ENCODE measurements around the gene WDHD1.
"Not testable (repeated sequence)": the region's sequence is repeated elsewhere in the genome, so short reads cannot be mapped to it uniquely, and the experiment has no call there.

WDHD1 gene

GRCh38 chr14:55015006-55015405 lies 11.9 kb downstream of the WDHD1 start:
- Histone ChIP-seq H3K27ac (ENCODE audit: low read length) (no peak overlapping the region), H3K4me1 (ENCODE audit: insufficient read depth, low read length) (no peaks in the 10 kb centered on the region), H3K9ac (ENCODE audit: low read depth, low read length) (no peak overlapping the region), H3K9me3 (ENCODE audit: insufficient read depth, low read depth, low read length) (no peaks in the 10 kb centered on the region), H3K4me3 (ENCODE audit: low read length) (no peak overlapping the region), H3K36me3 (ENCODE audit: insufficient read depth, low read depth, low read length) (peaks cover 63% of the 10 kb centered on the region), H3K27me3 (ENCODE audit: insufficient read depth, low read length) (no peaks in the 10 kb centered on the region)

- Histone ChIP-seq H3K9me3 (ENCODE audit: insufficient read depth, low read depth, low read length) (no peaks in the 10 kb centered on the region), H3K9ac (ENCODE audit: low read depth, low read length) (no peak overlapping the region), H3K27ac (ENCODE audit: low read length) (no peak overlapping the region), H3K4me3 (ENCODE audit: low read length) (no peak overlapping the region), H3K4me1 (ENCODE audit: insufficient read depth, low read length) (no peaks in the 10 kb centered on the region), H3K27me3 (ENCODE audit: insufficient read depth, low read length) (no peaks in the 10 kb centered on the region), H3K36me3 (ENCODE audit: insufficient read depth, low read depth, low read length) (peaks cover 98% of the 10 kb centered on the region)
Observed at GRCh38 chr14:55005071-55005470, 21.8 kb downstream of the WDHD1 start.

- H3K9ac ChIP-seq (ENCODE audit: low read depth, low read length) = no peak overlapping the region
- peaks cover 94% of the 10 kb centered on the region for H3K36me3 ChIP-seq (ENCODE audit: insufficient read depth, low read depth, low read length)
- no peak overlapping the region for H3K27ac ChIP-seq (ENCODE audit: low read length)
Observed at GRCh38 chr14:55000381-55000780, 26.5 kb downstream of the WDHD1 start.

GRCh38 chr14:54985156-54985555 lies 41.7 kb downstream of the WDHD1 start:
- peaks cover 95% of the 10 kb centered on the region for H3K36me3 ChIP-seq (ENCODE audit: insufficient read depth, low read depth, low read length)
- no peak overlapping the region for H3K27ac ChIP-seq (ENCODE audit: low read length)
- no peaks in the 10 kb centered on the region for H3K9me3 ChIP-seq (ENCODE audit: insufficient read depth, low read depth, low read length)
- no peaks in the 10 kb centered on the region for H3K27me3 ChIP-seq (ENCODE audit: insufficient read depth, low read length)
- no peaks in the 10 kb centered on the region for H3K4me1 ChIP-seq (ENCODE audit: insufficient read depth, low read length)
- no peak overlapping the region for H3K4me3 ChIP-seq (ENCODE audit: low read length)
- H3K9ac ChIP-seq (ENCODE audit: low read depth, low read length) = no peak overlapping the region

More at GRCh38 chr14:55000381-55000780, 26.5 kb downstream of the WDHD1 start:
- H3K4me3 ChIP-seq (ENCODE audit: low read length) = no peak overlapping the region
- no peaks in the 10 kb centered on the region for H3K27me3 ChIP-seq (ENCODE audit: insufficient read depth, low read length)
- H3K9me3 ChIP-seq (ENCODE audit: insufficient read depth, low read depth, low read length) = no peaks in the 10 kb centered on the region
- no peaks in the 10 kb centered on the region for H3K4me1 ChIP-seq (ENCODE audit: insufficient read depth, low read length)

GRCh38 chr14:54981698-54982097 lies 45.2 kb downstream of the WDHD1 start:
- Histone ChIP-seq H3K36me3 (ENCODE audit: insufficient read depth, low read depth, low read length) (peaks cover 96% of the 10 kb centered on the region), H3K4me3 (ENCODE audit: low read length) (no peak overlapping the region), H3K4me1 (ENCODE audit: insufficient read depth, low read length) (no peaks in the 10 kb centered on the region), H3K27me3 (ENCODE audit: insufficient read depth, low read length) (no peaks in the 10 kb centered on the region), H3K9ac (ENCODE audit: low read depth, low read length) (no peak overlapping the region), H3K27ac (ENCODE audit: low read length) (no peak overlapping the region), H3K9me3 (ENCODE audit: insufficient read depth, low read depth, low read length) (no peaks in the 10 kb centered on the region)

- no peak overlapping the region for H3K9ac ChIP-seq (ENCODE audit: low read depth, low read length)
- H3K36me3 ChIP-seq (ENCODE audit: insufficient read depth, low read depth, low read length) = peaks cover 92% of the 10 kb centered on the region
- no peaks in the 10 kb centered on the region for H3K27me3 ChIP-seq (ENCODE audit: insufficient read depth, low read length)
- H3K9me3 ChIP-seq (ENCODE audit: insufficient read depth, low read depth, low read length) = no peaks in the 10 kb centered on the region
- no peaks in the 10 kb centered on the region for H3K4me1 ChIP-seq (ENCODE audit: insufficient read depth, low read length)
- no peak overlapping the region for H3K27ac ChIP-seq (ENCODE audit: low read length)
- no peak overlapping the region for H3K4me3 ChIP-seq (ENCODE audit: low read length)
Observed at GRCh38 chr14:54979039-54979438, 47.9 kb downstream of the WDHD1 start.

GRCh38 chr14:54976316-54976715 lies 50.6 kb downstream of the WDHD1 start:
- Histone ChIP-seq H3K4me1 (ENCODE audit: insufficient read depth, low read length) (no peaks in the 10 kb centered on the region), H3K9ac (ENCODE audit: low read depth, low read length) (no peak overlapping the region), H3K27ac (ENCODE audit: low read length) (no peak overlapping the region), H3K27me3 (ENCODE audit: insufficient read depth, low read length) (no peaks in the 10 kb centered on the region), H3K36me3 (ENCODE audit: insufficient read depth, low read depth, low read length) (peaks cover 92% of the 10 kb centered on the region), H3K4me3 (ENCODE audit: low read length) (no peak overlapping the region), H3K9me3 (ENCODE audit: insufficient read depth, low read depth, low read length) (no peaks in the 10 kb centered on the region)

GRCh38 chr14:54975856-54976255 lies 51.0 kb downstream of the WDHD1 start:
- Histone ChIP-seq H3K9me3 (ENCODE audit: insufficient read depth, low read depth, low read length) (no peaks in the 10 kb centered on the region), H3K4me3 (ENCODE audit: low read length) (no peak overlapping the region), H3K36me3 (ENCODE audit: insufficient read depth, low read depth, low read length) (peaks cover 89% of the 10 kb centered on the region), H3K27ac (ENCODE audit: low read length) (no peak overlapping the region), H3K9ac (ENCODE audit: low read depth, low read length) (no peak overlapping the region), H3K4me1 (ENCODE audit: insufficient read depth, low read length) (no peaks in the 10 kb centered on the region), H3K27me3 (ENCODE audit: insufficient read depth, low read length) (no peaks in the 10 kb centered on the region)

- Histone ChIP-seq H3K4me1 (ENCODE audit: insufficient read depth, low read length) (no peaks in the 10 kb centered on the region), H3K9me3 (ENCODE audit: insufficient read depth, low read depth, low read length) (no peaks in the 10 kb centered on the region), H3K4me3 (ENCODE audit: low read length) (no peak overlapping the region), H3K36me3 (ENCODE audit: insufficient read depth, low read depth, low read length) (peaks cover 82% of the 10 kb centered on the region), H3K27me3 (ENCODE audit: insufficient read depth, low read length) (no peaks in the 10 kb centered on the region), H3K9ac (ENCODE audit: low read depth, low read length) (no peak overlapping the region), H3K27ac (ENCODE audit: low read length) (no peak overlapping the region)
Observed at GRCh38 chr14:54974788-54975414, 52.0 kb downstream of the WDHD1 start.

- H3K9me3 ChIP-seq (ENCODE audit: insufficient read depth, low read depth, low read length) = no peaks in the 10 kb centered on the region
- no peaks in the 10 kb centered on the region for H3K27me3 ChIP-seq (ENCODE audit: insufficient read depth, low read length)
- no peak overlapping the region for H3K27ac ChIP-seq (ENCODE audit: low read length)
- H3K36me3 ChIP-seq (ENCODE audit: insufficient read depth, low read depth, low read length) = peaks cover 69% of the 10 kb centered on the region
- H3K4me3 ChIP-seq (ENCODE audit: low read length) = no peak overlapping the region
- H3K9ac ChIP-seq (ENCODE audit: low read depth, low read length) = no peak overlapping the region
- H3K4me1 ChIP-seq (ENCODE audit: insufficient read depth, low read length) = no peaks in the 10 kb centered on the region
Observed at GRCh38 chr14:54967496-54967895, 59.4 kb downstream of the WDHD1 start.

GRCh38 chr14:54955143-54955542 lies 71.8 kb downstream of the WDHD1 start:
- H3K9me3 ChIP-seq (ENCODE audit: insufficient read depth, low read depth, low read length) = no peaks in the 10 kb centered on the region
- no peak overlapping the region for H3K4me3 ChIP-seq (ENCODE audit: low read length)
- H3K4me1 ChIP-seq (ENCODE audit: insufficient read depth, low read length) = no peaks in the 10 kb centered on the region
- no peak overlapping the region for H3K27ac ChIP-seq (ENCODE audit: low read length)
- H3K36me3 ChIP-seq (ENCODE audit: insufficient read depth, low read depth, low read length) = peaks cover 67% of the 10 kb centered on the region
- no peak overlapping the region for H3K9ac ChIP-seq (ENCODE audit: low read depth, low read length)
- H3K27me3 ChIP-seq (ENCODE audit: insufficient read depth, low read length) = no peaks in the 10 kb centered on the region

GRCh38 chr14:54953609-54954008 lies 73.3 kb downstream of the WDHD1 start:
- H3K27ac ChIP-seq (ENCODE audit: low read length); H3K4me3 ChIP-seq (ENCODE audit: low read length); H3K4me1 ChIP-seq (ENCODE audit: insufficient read depth, low read length); H3K9ac ChIP-seq (ENCODE audit: low read depth, low read length); H3K9me3 ChIP-seq (ENCODE audit: insufficient read depth, low read depth, low read length); H3K27me3 ChIP-seq (ENCODE audit: insufficient read depth, low read length): not testable (repeated sequence)
- H3K36me3 ChIP-seq (ENCODE audit: insufficient read depth, low read depth, low read length) = peaks cover 59% of the 10 kb centered on the region

Measured in iPS-20b (cell line).